SK-N-SH (cell line): ENCODE data around the gene TYR. TPM values are rescaled to one million over a fixed set of nuclear protein-coding genes. Genes with fewer than 3 reads are reported as not detected.
A peak's percentile ranks its signal among the peaks of the same experiment; 100 is the strongest.

Experiments
- CTCF ChIA-PET: fragments of 300-600, 350-600 bp; formaldehyde crosslinking; extraction: SDS; loops from one replicate; lab custom pipeline; 2021; lab: Yijun Ruan, JAX
- POLR2A ChIA-PET: fragments of 350-600 bp; sonication (Branson Sonifier 250); formaldehyde crosslinking; extraction: SDS; loops from one replicate; lab custom pipeline; 2020; ENCODE audit warnings: antibody characterized with exemption, inconsistent platforms; lab: Yijun Ruan, JAX
- DNase-seq: peaks from one replicate; pipeline ENCODE4 v3.0.0; 2012
- H2AFZ ChIP-seq: fragments of 200-600 bp; sonication (generic); 2 replicates; pipeline ENCODE4 v1.8.1; 2016; ENCODE audit warnings: antibody characterized with exemption, mild to moderate bottlenecking, low read depth
- H3F3A ChIP-seq: fragments of 200-600 bp; sonication (generic); replicated peaks from 2 replicates; pipeline ENCODE3; 2016; ENCODE audit warnings: antibody characterized with exemption, mild to moderate bottlenecking; ENCODE audit not compliant: insufficient read depth
- H3K27ac ChIP-seq, 2 experiments: fragments of 200-500 bp in 1 of 2; fragments of 200-600 bp in 1 of 2; sonication (Bioruptor generic) in 1 of 2; sonication (generic), shearing (Covaris generic) in 1 of 2; 2 replicates each; pipeline versions ENCODE4 v1.5.1 to v1.6.1; 2014 to 2016; ENCODE audit warnings: low read depth in 2 of 2, inconsistent platforms in 1 of 2, low read length in 1 of 2, mild to moderate bottlenecking in 1 of 2, mixed read lengths in 1 of 2
- H3K27me3 ChIP-seq: fragments of 200-600 bp; sonication (generic), shearing (Covaris generic); 2 replicates; pipeline ENCODE4 v1.6.1; 2016; ENCODE audit warnings: mixed run types; ENCODE audit not compliant: insufficient read depth
- H3K36me3 ChIP-seq, 2 experiments: fragments of 200-500 bp in 1 of 2; fragments of 200-600 bp in 1 of 2; sonication (Bioruptor generic) in 1 of 2; sonication (generic) in 1 of 2; replicated peaks in 1 of 2; 2 replicates each; pipeline versions ENCODE3 to v1.5.1; 2014 to 2016; ENCODE audit warnings: low read length in 1 of 2, mild to moderate bottlenecking in 1 of 2; ENCODE audit not compliant: insufficient read depth in 2 of 2, control insufficient read depth in 1 of 2
- H3K4me1 ChIP-seq, 2 experiments: fragments of 200-500 bp in 1 of 2; fragments of 200-600 bp in 1 of 2; sonication (Bioruptor generic) in 1 of 2; sonication (generic), shearing (Covaris generic) in 1 of 2; 2 replicates each; pipeline versions ENCODE4 v1.5.1 to v1.6.1; 2014 to 2016; ENCODE audit warnings: low read depth in 1 of 2, low read length in 1 of 2, mixed run types in 1 of 2; ENCODE audit not compliant: insufficient read depth in 2 of 2, control insufficient read depth in 1 of 2
- H3K4me2 ChIP-seq: fragments of 200-600 bp; sonication (generic), shearing (Covaris generic); 2 replicates; pipeline ENCODE4 v1.6.1; 2017; ENCODE audit warnings: mixed run types
- H3K4me3 ChIP-seq, 2 experiments: fragments of 200-500 bp in 1 of 2; fragments of 200-600 bp in 1 of 2; sonication (Bioruptor generic) in 1 of 2; sonication (generic), shearing (Covaris generic) in 1 of 2; 2 replicates each; pipeline versions ENCODE4 v1.5.1 to v1.8.1; 2014 to 2016; ENCODE audit warnings: low read depth in 2 of 2, inconsistent platforms in 1 of 2, low read length in 1 of 2, mild to moderate bottlenecking in 1 of 2, mixed read lengths in 1 of 2, moderate library complexity in 1 of 2
- H3K79me2 ChIP-seq: fragments of 200-600 bp; sonication (generic); 2 replicates; pipeline ENCODE4 v1.8.1; 2017; ENCODE audit warnings: mild to moderate bottlenecking; ENCODE audit not compliant: insufficient read depth
- H3K9ac ChIP-seq: fragments of 200-600 bp; sonication (generic); 2 replicates; pipeline ENCODE4 v1.6.1; 2017; ENCODE audit warnings: mixed run types
- H3K9me2 ChIP-seq: fragments of 200-600 bp; sonication (generic); 2 replicates; pipeline ENCODE4 v1.6.1; 2017; ENCODE audit warnings: mixed run types
- H3K9me3 ChIP-seq: fragments of 200-600 bp; sonication (generic); 2 replicates; pipeline ENCODE4 v1.6.1; 2017; ENCODE audit warnings: mixed run types, mild to moderate bottlenecking, moderate library complexity
- H4K20me1 ChIP-seq: fragments of 200-600 bp; sonication (generic); 2 replicates; pipeline ENCODE4 v1.6.1; 2017; ENCODE audit warnings: mild to moderate bottlenecking, mixed run types; ENCODE audit not compliant: insufficient read depth
- EP300 ChIP-seq, 2 experiments: IDR thresholded peaks; 2 replicates each; pipeline versions ENCODE4 v1.4.0 to v1.6.1; 2012; ENCODE audit warnings: borderline replicate concordance in 1 of 2, low read depth in 1 of 2, low read length in 1 of 2
- FOSL2 ChIP-seq: IDR thresholded peaks from 2 replicates; pipeline ENCODE4 v1.4.0; 2012; ENCODE audit warnings: low read depth, mild to moderate bottlenecking, moderate library complexity, borderline replicate concordance
- GATA2 ChIP-seq: sonication (generic); formaldehyde crosslinking; IDR thresholded peaks from 2 replicates; pipeline ENCODE4 v1.5.0; 2020; ENCODE audit warnings: mild to moderate bottlenecking, missing genetic modification reagents
- NRF1 ChIP-seq: IDR thresholded peaks from 2 replicates; pipeline ENCODE4 v1.6.1; 2012; ENCODE audit warnings: low read depth, mild to moderate bottlenecking, low read length
- RFX5 ChIP-seq: IDR thresholded peaks from 2 replicates; pipeline ENCODE4 v1.6.1; 2012; ENCODE audit warnings: mild to moderate bottlenecking, improper control_type of control experiment, low read length
- SIN3A ChIP-seq: IDR thresholded peaks from 2 replicates; pipeline ENCODE4 v1.6.1; 2012; ENCODE audit warnings: low read depth, mild to moderate bottlenecking, low read length, moderate library complexity, borderline replicate concordance
- TCF12 ChIP-seq: IDR thresholded peaks from 2 replicates; pipeline ENCODE4 v1.4.0; 2012
- WGBS: methylation state at CpG from one replicate; pipeline ENCODE4 v1.1.6; 2017; ENCODE audit warnings: low lambda C conversion rate; 5-methylcytosine and 5-hydroxymethylcytosine counted together
- polyA plus RNA-seq, 3 experiments: library from polyadenylated mRNA; depleted of rRNA; stranded (reverse); fragments of >200 nt; gene quantifications; 2 replicates each; pipeline ENCODE4 v1.2.3, GENCODE V29; 2012
- TF ChIP-seq, protein P1 (sequence below): fragments of 200-600 bp; sonication (generic); IDR thresholded peaks from 2 replicates; pipeline ENCODE4 v1.6.1; 2017; ENCODE audit warnings: antibody characterized with exemption, mild to moderate bottlenecking, moderate library complexity
- TF ChIP-seq, protein P2 (sequence below): IDR thresholded peaks from 2 replicates; pipeline ENCODE4; 2012
- TF ChIP-seq, protein P3 (sequence below): IDR thresholded peaks from 2 replicates; pipeline ENCODE4 v1.4.0; 2012; ENCODE audit warnings: low read depth, borderline replicate concordance
- TF ChIP-seq, protein P4 (sequence below): fragments of 150-350 bp; IDR thresholded peaks from 2 replicates; pipeline ENCODE4 v1.6.1; 2016; ENCODE audit warnings: mild to moderate bottlenecking, low read depth, low read length

The TYR gene
- polyA plus RNA-seq, 1 of the 3 experiments (the other 2 are of a cell fraction): not detected

DNA sequence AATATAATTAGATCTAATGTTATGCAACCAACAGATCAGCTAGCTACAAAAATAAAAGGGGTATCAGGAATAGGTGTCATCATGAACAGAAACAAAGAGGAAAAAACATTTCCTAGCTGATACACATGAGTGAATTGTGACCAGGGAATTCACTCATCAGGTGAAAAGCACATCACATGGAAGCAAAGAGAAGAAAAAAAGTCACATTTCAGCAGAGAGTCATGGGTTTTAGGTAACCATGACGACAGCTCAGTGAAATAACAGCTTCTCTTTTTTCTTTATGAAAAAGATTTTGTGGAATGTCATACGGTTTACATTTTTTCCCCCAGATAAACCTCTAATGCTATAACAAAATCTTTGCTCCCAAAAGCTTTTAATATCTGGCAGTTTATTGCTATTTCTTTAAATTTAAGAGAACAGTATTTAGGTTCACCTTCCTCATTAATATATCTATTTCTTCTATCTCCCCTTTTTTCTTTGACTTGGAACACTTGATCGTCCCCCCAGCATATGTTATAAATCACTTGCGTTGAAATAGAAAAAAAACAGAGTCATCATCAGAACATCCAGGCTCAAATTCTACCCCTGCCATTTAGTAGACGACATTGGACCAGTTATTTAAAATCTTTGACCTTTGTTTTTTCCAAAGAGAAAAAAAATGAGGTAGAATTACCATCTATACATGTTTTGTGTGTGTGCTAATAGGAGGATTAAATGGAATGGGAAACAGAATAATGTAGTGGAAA is 5.3 kb downstream of the TYR start:
- 22% methylated on average over 5 of the region's 5 CpGs for WGBS
- DNase-seq: no peak
- H3K4me1 ChIP-seq: peaks cover 0 to 4% of the 10 kb centered on the region in 2 experiments; a peak in 2 of 4 replicates

More for the DNA sequence above, 5.3 kb downstream of the TYR start:
- Histone ChIP-seq H4K20me1 (no peaks in the 10 kb centered on the region), H3K9ac (no peak overlapping the region), H3K27me3 (no peaks in the 10 kb centered on the region), H3K9me3 (no peaks in the 10 kb centered on the region), H3K79me2 (no peaks in the 10 kb centered on the region), H3K9me2 (no peaks in the 10 kb centered on the region), H3F3A (peaks cover 6% of the 10 kb centered on the region), H3K27ac (peak overlapping the region in 1 of 2 experiments; percentile 61; a peak in 2 of 4 replicates), H3K36me3 (no peaks in the 10 kb centered on the region), H3K4me2 (no peak overlapping the region), H2AFZ (0 out of 2 replicates have a peak overlapping the region, but pooled peaks have one; percentile 23), H3K4me3 (no peak overlapping the region)
- ChIA-PET POLR2A (no interaction called here), CTCF (interaction anchor here (0.9 kb wide), 1 partner anchor 18 kb away, joined by 3 read pairs; no protein-coding TSS in a partner anchor)
- no peak for TF ChIP-seq EP300 (IDR thresholded peaks at IDR 0.05; ENCODE audit: borderline replicate concordance in 1 of 2, low read depth in 1 of 2, low read length in 1 of 2)
- no peak for TF ChIP-seq RFX5
- TF ChIP-seq, protein P1, sequence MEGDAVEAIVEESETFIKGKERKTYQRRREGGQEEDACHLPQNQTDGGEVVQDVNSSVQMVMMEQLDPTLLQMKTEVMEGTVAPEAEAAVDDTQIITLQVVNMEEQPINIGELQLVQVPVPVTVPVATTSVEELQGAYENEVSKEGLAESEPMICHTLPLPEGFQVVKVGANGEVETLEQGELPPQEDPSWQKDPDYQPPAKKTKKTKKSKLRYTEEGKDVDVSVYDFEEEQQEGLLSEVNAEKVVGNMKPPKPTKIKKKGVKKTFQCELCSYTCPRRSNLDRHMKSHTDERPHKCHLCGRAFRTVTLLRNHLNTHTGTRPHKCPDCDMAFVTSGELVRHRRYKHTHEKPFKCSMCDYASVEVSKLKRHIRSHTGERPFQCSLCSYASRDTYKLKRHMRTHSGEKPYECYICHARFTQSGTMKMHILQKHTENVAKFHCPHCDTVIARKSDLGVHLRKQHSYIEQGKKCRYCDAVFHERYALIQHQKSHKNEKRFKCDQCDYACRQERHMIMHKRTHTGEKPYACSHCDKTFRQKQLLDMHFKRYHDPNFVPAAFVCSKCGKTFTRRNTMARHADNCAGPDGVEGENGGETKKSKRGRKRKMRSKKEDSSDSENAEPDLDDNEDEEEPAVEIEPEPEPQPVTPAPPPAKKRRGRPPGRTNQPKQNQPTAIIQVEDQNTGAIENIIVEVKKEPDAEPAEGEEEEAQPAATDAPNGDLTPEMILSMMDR: no peak
- no peak for TF ChIP-seq TCF12
- no peak for TF ChIP-seq FOSL2
- TF ChIP-seq, protein P2, sequence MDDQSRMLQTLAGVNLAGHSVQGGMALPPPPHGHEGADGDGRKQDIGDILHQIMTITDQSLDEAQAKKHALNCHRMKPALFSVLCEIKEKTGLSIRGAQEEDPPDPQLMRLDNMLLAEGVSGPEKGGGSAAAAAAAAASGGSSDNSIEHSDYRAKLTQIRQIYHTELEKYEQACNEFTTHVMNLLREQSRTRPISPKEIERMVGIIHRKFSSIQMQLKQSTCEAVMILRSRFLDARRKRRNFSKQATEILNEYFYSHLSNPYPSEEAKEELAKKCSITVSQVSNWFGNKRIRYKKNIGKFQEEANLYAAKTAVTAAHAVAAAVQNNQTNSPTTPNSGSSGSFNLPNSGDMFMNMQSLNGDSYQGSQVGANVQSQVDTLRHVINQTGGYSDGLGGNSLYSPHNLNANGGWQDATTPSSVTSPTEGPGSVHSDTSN: no peak
- no peak for TF ChIP-seq SIN3A
- no peak for TF ChIP-seq NRF1
- TF ChIP-seq, protein P3, sequence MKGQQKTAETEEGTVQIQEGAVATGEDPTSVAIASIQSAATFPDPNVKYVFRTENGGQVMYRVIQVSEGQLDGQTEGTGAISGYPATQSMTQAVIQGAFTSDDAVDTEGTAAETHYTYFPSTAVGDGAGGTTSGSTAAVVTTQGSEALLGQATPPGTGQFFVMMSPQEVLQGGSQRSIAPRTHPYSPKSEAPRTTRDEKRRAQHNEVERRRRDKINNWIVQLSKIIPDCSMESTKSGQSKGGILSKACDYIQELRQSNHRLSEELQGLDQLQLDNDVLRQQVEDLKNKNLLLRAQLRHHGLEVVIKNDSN: no peak
- TF ChIP-seq, protein P4, sequence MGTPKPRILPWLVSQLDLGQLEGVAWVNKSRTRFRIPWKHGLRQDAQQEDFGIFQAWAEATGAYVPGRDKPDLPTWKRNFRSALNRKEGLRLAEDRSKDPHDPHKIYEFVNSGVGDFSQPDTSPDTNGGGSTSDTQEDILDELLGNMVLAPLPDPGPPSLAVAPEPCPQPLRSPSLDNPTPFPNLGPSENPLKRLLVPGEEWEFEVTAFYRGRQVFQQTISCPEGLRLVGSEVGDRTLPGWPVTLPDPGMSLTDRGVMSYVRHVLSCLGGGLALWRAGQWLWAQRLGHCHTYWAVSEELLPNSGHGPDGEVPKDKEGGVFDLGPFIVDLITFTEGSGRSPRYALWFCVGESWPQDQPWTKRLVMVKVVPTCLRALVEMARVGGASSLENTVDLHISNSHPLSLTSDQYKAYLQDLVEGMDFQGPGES: no peak
- no peak for TF ChIP-seq GATA2 (CRISPR knock-in tag)
